Measurements from ENCODE around the gene NUDT6.
"Not testable (repeated sequence)": the region's sequence is repeated elsewhere in the genome, so short reads cannot be mapped to it uniquely, and the experiment has no call there.

The NUDT6 gene, protein sequence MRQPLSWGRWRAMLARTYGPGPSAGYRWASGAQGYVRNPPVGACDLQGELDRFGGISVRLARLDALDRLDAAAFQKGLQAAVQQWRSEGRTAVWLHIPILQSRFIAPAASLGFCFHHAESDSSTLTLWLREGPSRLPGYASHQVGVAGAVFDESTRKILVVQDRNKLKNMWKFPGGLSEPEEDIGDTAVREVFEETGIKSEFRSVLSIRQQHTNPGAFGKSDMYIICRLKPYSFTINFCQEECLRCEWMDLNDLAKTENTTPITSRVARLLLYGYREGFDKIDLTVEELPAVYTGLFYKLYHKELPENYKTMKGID

DNA sequence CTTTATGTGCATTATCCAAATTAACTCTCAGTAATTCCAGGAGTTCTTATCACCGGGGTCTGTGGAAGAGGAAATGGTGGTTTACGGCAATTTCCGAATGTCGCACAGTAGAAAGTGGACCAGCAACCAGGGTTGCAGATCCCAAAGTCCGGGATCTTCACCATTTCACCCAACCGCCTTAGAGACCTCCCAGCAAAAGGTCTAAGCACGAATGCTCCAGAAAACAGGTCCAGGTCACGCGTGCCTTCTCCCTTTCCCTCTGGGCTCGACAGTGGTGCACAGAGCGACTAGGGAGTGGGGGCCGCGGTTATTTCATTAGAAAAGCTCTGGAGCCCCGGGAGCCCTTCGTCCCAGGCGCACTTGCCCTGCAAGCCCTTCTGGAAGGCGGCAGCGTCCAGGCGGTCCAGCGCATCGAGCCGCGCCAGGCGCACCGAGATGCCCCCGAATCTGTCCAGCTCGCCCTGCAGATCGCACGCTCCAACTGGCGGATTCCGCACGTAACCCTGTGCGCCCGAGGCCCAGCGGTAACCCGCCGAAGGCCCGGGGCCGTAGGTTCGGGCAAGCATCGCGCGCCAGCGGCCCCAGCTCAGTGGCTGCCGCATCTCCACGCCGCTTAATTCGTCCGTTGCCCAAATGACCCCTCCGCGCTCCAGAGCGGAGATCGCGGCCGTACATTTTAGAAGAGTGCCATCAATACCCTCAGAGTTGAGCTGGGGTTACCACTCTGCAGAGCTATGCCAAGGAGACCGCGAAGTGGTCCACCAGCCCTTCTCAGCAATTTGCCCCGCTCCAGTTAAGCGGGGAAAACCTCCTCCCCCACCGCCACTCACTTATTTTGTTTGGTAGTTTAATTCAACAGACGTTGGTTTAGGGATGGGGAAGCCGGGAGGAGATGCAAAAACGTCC, at the start of gene NUDT6:
TSS of gene NUDT6 (minus strand) at position 627 of the 906 bp plus-strand sequence. CDS start at position 602, 25 bp downstream.
- DNase-seq (ENCODE audit: low read depth in 2 of 2), result peak; percentile 5 to 10

DNA sequence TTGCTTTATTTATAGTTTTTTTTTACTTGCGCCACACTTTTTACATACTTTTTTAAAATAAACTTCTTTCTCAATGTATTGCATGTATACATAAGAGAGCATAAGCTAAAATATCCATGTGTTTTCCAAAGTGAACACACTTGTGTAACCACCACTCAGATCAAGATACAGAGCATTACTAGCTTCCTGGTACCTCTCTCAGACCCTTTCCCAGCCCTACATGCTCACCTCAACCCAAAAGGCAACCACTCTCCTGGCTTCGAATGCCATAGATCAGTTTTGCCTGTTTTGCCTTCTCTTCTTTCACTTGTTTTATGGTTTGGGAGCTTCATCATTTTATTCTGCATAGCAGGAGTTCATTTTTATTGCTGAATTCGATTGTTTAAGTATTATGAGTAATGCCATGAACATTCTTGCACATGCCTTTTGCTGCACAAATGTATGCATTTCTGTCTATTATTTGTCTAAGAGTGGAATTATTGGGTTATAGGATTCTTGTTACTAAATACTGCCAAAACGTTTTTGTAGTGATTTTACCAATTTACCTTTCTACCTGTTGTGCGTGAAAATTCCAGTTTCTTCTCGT, 45.9 kb upstream of the NUDT6 start:
- no peak for DNase-seq (ENCODE audit: low read depth in 2 of 2)

DNA sequence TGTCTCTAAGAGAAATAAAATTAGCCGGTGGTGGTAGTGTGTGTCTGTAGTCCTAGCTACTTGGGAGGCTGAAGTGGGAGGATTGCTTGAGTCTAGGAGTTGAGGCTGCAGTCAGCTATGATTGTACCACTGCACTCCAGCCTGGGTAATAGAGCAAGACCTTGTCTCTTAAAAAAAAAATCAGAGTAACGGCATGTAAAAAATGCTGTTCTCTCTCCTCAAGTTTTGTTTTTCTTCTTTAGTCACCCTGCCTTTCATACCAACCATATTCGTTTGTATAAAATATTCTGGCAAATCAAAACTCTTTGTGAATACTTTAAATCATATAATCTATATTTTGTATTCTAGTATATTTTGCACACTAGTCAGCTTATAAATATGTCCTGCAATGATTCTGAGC, 44.8 kb upstream of the NUDT6 start:
- no peak for DNase-seq (ENCODE audit: low read depth in 2 of 2)

DNA sequence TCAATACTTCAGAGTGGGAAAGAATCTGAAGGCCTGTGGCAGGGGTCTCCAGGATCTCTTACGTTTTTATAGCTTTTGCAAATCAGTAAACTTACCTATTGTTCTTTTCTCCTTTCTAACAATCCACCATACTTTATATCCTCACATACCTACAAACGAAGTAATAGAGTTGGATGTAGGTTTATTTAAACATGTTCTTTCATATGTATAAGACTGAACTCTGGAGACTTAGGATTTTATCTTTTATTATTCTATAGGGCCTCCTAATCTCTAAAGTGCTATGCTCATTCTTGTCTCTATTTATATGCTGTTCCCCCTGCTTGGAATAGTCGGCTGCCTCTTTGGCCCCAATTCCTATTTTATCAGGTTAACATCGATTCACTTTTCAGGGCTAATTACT, 43.8 kb upstream of the NUDT6 start:
- DNase-seq (ENCODE audit: low read depth in 2 of 2), result no peak

DNA sequence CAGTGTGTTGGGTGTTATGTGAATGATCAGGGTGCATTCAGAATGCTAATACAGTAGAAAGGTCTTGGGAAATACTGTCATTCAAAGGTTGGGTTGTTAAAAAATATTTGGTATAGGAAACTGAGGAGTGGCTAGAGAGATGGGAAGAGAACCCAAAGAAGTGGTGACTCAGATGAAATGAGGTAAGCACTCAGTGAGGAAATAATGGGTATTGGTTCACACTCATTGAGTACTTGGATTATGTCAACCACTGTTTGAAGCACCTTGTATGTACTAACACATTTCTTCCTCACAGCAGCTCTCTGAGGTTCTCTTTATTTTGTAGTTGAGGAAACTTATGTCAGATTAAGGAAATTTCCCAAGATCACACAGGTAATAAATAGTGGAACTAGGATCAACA, 40.8 kb upstream of the NUDT6 start:
- DNase-seq (ENCODE audit: low read depth in 2 of 2), result no peak

DNA sequence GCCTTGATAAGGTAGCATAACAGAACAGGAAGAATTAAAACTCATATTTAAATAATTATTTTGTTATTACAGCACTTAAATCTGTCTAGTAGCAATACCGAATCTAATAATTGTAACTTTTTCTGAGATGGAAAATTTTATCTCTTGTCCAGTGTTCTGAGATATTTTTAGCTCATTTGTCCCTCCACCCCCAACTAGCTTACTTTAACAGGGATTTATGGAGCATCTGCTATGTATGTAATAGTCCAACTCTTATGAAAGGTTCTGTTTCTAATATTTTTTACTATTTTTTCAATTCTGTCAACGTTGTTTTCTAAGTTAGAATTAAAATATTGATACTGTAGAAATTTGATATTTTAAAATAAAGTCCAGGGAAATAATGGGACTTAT, 38.2 kb upstream of the NUDT6 start:
- DNase-seq (ENCODE audit: low read depth in 2 of 2), result no peak

DNA sequence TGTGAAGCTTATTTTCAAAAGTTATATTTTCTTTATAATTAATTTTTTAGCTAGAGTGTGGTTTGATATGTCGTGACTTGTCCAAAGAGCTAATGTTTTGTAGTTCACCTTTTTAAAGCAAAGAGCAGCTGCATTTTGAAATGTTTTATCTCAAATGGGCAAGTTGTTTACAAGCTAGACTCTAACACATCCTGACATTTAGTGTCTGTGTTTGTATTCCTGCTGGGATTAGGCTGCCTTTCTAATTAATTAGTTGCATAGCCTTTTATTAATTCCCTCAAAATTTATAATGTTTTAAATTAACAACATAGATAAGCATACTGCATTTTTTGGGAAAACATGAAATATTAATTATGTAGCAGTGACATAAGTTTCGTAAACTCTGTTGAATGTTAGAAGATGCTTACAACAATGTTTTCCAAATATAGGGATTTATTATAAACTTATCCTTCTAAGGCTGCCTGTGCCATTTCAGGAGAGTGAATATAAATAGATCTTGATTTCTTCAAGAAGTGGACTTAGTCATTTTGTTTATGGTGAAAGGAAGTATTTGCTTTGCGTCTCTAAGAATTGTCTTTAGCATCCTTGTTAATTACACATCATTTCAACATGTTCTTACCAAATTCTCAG, 37.7 kb upstream of the NUDT6 start:
- no peak for DNase-seq (ENCODE audit: low read depth in 2 of 2)

DNA sequence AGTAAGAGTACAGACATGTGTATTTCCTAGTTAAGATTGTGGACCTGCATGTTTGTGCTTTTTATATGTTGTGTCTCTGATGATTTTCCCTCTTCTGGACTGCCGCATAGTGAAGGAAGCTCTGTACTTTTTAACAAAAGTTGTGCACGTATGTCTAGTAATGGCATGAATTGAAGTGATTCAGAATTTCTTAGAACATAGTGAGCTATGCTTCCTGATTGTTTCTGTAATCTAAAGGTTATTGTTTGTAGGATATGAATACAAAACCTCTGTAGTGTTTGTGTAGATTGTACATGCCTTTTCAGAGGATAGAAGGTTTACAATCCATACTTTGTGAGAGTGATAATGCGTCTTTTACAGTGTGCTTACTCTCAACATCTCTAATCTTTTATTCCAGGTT, 37.0 kb upstream of the NUDT6 start:
- no peak for DNase-seq (ENCODE audit: low read depth in 2 of 2)

DNA sequence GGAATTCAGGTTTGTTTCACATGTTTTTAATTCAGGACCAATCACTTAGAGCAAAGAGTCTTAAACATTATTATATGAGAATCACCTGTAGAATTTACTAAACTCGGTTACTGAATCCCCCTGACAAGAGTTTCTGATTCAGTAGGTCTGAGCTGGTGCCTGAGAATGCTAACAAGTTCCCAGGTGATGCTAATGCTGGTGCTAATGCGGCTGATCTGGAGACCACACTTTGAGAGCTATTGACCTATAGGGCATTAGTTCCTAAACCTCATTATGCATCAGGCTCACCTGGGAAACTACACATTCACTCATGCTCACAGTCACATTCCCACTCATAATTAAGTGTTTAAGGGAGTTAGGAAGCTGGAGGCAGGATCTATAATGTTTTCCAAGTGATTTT, 36.1 kb upstream of the NUDT6 start:
- no peak for DNase-seq (ENCODE audit: low read depth in 2 of 2)

DNA sequence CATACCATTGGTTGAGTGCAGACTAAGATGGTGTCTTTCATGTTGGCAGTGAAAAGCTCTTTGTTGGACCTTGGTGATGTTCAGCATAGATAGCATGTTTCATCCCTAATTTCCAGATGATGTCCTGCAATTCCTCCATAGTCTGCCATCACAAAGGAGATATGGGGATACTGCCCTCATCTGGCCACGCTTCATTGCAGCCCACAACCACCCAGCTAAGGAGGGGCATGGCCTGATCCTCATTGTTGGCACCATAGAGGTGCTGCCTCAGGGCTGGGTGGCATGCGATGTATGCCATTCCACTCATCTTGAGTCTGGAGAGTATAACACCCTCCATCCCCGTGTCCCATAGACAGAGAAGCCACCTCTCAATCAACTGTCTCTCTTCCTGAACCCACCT, 31.5 kb upstream of the NUDT6 start:
- no peak for DNase-seq (ENCODE audit: low read depth in 2 of 2)

DNA sequence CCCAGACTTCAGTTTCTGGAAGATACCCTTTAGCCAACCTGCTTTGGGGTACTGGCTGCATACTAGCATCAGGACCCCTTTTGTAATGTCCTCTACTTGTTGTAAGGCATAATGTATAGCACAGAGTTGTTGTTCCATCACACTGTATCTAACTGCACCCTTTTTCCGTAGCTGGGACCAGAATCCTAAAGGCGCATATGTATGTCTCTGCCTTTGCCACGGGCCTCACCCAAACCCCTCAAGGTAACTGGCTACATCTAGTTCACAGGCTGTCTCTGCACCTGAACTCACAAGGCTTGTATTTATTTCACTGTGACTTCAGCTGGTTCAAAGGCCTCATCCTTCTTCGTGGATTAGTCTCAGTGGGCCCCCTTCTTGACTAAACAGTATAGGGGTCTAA, 29.6 kb upstream of the NUDT6 start:
- no peak for DNase-seq (ENCODE audit: low read depth in 2 of 2)

DNA sequence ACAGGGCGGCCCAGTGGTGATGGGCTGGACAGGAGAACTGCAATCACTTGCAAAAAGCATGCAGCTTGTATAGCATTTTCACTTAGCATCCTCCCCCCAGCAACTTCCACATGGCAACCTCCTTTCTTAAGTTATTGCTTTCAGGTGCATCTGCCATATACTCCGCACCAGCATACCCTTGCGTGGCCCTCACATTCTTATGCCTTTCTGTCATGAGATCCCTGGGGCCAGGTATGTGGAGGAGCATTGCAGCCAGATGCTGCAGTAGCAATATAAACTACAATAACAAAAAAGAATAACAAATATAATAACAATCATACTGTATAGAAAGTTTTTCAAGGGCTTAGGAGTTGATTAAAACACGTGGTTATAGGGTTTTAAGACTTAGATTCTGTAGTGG, 26.3 kb upstream of the NUDT6 start:
- DNase-seq (ENCODE audit: low read depth in 2 of 2), result no peak

DNA sequence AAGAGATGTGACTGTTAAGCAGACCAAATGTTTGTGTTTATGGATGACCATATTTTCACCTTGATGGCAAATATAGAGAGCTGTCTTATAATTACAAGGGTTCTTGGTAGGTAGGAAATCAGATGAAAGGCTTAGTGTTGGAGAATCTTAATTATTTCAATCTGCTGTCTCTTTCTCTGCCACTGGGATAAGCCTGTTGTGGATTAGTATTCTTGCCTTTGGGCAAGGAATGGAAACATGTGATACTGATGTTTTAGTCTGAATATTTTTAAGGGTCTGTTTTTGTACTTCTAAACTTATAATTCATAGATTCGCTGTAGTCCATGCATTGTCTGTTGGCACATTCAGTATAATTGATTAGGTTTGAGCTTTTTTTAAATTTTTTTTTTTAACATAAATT, 23.7 kb upstream of the NUDT6 start:
- DNase-seq (ENCODE audit: low read depth in 2 of 2), result no peak

DNA sequence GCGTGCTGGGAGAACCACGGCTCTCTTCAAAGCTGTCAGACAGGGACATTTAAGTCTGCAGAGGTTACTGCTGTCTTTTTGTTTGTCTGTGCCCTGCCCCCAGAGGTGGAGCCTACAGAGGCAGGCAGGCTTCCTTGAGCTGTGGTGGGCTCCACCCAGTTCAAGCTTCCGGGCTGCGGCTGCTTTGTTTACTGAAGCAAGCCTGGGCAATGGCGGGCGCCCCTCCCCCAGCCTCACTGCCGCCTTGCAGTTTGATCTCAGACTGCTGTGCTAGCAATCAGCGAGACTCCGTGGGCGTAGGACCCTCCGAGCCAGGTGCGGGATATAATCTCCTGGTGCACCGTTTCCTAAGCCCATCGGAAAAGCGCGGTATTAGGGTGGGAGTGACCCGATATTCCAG, 22.7 kb upstream of the NUDT6 start:
- not testable (repeated sequence) for DNase-seq (ENCODE audit: low read depth in 2 of 2)

DNA sequence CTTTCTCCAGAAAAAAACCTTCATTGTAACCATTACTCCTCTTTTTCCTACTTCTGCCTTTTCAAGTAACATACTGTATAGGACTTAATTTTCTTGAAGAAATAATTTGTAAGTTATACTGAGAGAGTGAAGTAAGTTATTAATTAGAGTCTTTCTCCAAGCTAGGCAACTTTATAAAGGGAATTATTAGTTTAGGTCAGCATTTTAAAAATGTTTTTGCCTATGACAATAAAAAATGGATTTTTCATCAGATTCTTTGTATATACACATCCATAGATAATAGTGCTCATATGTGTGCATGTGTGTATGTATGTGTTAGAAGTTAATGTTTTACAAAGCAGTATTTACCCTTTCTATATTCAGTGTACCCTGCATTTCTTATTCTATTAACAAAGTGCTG, 10.4 kb upstream of the NUDT6 start:
- DNase-seq (ENCODE audit: low read depth in 2 of 2), result no peak

DNA sequence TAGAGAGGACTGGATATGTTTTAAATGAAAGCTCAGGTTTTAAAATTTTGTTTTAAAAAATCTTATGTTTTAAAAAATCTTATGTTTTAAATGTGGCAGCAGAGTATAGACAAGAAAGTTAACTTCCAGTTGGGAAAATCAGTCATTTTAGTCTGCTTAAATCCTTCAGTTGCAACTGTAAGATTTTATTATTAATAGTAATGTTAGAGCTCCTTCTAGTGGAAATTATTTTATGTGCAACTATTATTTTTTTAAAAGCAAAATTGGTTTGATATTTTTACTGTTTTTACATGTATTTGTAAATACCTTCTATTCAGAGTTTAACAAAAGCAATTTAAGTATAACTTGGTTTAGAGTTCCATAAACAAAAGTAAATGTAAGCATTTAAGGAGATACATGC, 8.5 kb upstream of the NUDT6 start:
- DNase-seq (ENCODE audit: low read depth in 2 of 2), result no peak

DNA sequence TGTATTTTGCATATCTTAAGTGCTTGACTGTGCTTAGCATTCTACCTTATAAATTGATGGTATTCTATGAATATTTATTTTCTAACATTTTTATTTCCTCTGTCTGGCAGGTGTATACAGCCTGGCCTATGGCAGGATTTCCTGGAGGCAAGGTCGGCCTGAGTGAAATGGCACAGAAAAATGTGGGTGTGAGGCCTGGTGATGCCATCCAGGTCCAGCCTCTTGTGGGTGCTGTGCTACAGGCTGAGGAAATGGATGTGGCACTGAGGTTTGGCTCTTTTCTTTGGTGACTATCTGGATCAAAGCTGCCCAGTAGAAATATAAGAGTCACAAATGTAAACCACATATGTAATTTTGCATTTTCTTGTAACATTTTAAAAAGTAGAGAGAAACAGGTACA, 6.5 kb upstream of the NUDT6 start:
- no peak for DNase-seq (ENCODE audit: low read depth in 2 of 2)

DNA sequence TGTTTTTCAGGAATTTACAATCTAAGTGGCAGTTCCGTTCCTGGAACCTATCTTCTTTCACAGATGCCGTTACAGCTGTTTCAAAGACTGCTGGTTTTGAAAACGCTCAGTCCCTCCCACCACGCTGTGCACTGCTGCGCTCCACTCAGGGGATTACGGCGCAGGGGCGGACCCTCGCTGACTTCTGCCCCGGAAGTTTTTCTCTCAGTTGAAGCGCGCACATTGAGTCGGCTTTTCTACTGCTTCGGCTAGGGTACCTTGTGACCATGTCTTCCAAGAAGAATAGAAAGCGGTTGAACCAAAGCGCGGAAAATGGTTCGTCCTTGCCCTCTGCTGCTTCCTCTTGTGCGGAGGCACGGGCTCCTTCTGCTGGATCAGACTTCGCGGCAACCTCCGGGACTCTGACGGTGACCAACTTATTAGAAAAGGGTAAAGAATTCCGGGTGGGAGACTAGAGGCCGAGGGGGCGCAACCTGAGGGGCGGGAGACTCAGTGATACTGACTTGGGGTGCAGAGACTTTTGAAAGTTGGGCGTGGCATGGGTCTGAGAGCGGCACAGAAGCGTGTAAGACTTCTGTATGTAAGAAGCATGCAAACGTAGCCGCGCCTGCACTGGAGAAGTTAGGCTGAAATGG, 597 bp upstream of the NUDT6 start:
- peak; percentile 76 to 78 for DNase-seq (ENCODE audit: low read depth in 2 of 2)

DNA sequence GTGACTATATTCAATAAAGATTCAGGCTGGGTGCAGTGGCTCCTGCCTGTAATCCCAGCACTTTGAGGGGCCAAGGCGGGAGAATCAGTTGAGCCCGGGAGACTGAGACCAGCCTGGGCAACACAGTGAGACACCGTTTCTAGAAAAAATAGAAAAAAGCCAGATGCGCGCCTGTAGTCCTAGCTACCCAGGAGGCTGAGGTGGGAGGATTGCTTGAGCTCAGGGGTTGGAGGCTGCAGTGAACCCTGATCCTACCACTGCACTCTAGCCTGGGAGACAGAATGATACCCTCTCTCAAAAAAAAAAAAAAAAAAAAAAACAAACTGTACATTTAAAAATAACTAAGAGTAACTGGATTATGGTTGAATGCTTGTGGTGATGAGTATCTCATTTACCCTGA, 1.1 kb downstream of the NUDT6 start:
- no peak for DNase-seq (ENCODE audit: low read depth in 2 of 2)

DNA sequence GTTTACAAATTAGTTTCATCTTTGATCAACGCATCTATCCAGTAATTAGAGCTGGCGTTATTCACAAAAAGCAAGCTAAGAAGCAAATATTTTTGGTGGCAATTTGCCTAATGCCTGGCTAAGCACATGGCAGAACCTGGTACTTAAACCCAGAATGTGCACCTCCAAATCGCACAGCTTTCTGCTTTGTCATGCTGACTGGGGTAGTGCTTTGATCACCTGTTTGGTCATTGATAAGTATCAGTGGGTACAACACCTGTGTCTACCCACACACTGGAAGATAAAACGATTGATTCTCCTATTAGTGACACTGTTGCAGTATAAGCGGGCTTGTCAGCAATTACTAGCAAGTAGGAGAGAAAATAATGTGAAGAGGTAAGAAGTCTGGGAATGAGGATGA, 1.9 kb downstream of the NUDT6 start:
- DNase-seq (ENCODE audit: low read depth in 2 of 2), result no peak

DNA sequence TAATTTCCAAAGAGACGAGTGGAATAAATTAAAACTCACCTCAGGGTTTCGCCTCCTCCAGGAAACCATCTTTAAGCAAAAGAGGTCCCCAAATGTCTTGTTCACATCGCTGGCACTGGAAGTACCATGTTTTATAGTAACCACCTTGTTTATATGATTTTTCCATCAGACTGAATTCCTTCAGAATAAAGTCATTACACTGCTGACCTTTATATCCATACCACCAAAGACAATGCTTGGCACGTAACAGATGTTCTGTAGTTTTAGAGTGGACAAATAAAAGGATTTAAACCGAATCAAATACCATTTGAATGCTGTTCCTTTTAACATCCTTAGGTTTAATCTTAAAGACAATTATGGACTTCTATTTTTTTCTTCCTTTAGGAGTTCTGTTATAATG, 4.7 kb downstream of the NUDT6 start:
- DNase-seq (ENCODE audit: low read depth in 2 of 2), result no peak

DNA sequence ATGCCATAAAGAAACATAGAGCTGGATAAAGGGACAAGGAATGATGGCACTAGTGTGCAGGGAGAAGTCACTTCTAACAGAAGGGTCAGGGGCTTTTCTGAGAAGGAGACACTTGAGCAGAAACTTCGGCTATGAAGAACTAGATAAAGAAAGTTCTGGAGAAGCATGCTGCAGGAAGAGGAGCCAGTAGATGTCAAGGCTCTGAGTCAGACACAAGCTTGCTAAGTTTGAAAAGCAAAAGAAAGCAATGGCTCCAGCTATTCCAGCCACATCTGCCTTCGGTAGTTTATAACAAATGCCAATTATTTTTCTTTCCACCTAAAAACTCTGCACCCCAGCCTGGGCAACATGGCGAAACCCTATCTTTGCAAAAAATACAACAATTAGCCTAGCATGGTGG, 7.5 kb downstream of the NUDT6 start:
- DNase-seq (ENCODE audit: low read depth in 2 of 2), result no peak

Data from activated CD4-positive, alpha-beta T cell treated with anti-CD3 and anti-CD28 coated beads for 24 hours (primary cell).